CD4-positive, alpha-beta T cell treated with Interleukin-17A for 4 hours (primary cell): ENCODE measurements around the gene HCN2.
"Not testable (repeated sequence)": the region's sequence is repeated elsewhere in the genome, so short reads cannot be mapped to it uniquely, and the experiment has no call there.

Experiments used
- DNase-seq: peaks from one replicate; pipeline ENCODE4 v3.0.0-alpha.2; 2020; ENCODE audit warnings: mixed read lengths

HCN2 gene

GRCh38 chr19:585551-586110 is 4.0 kb upstream of the HCN2 start:
- no peak for DNase-seq

GRCh38 chr19:588093-588740 is 1.5 kb upstream of the HCN2 start:
- peak; percentile 74 for DNase-seq

DNA sequence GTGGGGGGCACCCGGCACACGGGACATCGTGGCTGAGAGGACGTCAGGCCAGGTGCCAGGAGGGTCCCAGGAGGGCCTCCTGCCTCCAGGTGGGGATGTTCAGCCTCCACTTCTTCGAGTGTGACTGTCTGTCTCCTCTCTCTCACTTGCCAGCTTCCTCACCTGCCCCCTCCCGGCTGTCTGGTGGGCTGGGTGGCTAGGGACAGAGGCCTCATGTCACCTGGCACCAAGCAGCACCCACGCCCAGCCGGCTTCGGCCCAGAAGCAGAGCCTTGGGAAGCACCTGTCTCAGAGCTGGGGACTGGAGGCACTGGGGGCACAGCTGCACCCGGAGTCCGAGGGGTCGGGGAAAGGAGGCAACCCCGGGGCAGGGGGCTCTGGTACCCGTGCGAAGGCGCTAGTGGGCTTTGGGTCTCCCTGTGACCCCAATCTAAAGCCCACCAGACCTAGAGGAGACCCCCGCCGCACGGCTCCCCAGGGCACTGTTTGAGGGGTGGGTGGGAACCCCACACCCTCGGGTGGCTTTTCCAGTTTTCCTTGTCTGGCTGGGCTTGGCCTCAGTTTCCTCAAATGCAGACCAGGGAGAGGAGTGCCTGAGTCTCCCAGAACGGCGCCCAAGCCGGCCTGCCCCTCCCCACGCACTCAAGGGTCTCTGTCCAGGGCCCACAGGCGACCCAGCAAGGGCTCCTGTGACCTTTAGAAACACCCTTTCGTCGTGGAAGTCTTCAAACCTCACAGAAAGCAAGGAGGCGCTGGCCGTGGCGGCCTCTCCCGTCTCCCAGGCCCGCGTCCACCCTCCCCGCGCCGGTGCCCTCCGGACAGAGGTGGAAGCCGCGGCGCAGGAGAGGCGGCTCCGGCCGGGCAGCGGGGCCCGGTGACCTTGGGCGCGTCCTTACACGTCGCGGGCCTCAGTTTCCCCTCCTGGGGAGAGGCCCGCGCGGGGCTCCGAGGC is 664 bp upstream of the HCN2 start:
- no peak for DNase-seq

GRCh38 chr19:590396-590745 is 690 bp downstream of the HCN2 start:
- DNase-seq, result peak; percentile 47

DNA sequence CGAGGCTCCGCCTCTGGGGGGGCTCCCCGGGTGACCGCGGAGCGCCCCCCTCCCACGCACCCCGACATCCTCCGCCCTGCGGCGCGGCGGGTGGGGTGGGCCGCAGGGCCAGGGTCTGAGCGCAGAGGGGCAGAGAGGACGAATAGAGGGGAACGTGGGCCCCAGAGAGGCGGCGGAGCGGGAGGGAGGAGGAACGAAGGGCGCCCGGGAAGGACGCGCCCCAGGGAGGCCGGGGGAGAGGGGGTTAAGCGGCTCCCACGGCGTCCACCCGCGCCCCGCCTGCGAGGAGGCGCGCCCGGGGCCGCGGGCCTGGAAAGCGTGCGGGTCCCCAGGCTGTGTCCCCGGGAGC is 1.0 kb downstream of the HCN2 start:
- no peak for DNase-seq

DNA sequence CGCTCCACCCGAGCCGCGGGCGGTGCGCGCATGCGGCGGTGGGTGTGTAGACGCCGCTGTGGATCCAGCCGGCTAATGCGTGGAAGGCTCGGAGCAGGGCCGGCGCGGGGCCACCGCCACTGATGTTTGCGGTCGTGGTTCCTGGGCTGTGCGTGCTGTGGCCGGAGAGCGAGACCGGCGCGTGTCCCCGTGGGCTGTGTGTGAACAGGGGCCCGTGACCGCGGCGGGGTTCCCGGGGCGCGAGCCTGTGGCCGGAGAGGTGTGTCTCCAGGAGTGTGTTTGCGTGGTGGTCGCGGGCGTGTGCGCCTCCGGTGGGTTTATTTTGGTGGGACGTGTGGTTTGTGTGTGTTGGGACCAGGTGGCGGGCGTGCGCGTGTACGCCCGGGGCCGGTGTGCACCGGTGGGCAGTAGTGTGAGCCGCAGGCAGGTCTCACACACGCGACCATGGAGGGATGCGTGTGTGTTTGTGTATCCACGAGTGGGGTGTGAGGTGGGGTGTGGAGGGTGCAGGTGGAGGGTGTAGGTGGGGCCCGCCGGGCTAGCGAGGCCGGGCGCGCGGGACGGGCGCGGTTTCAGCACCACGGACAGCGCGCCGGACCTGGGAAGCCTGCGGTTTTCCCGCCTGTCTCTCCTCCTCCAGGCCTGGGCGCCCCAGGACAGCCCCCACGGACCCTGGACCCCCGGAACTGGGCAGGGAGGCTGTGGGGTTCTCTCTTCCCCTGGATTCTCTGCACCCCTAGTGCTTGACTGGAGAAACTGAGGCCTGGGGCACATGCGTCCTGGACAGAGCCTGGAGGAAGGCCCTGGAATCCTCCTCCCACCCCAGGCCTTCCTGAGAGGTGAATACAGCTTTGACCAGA is 1.6 kb downstream of the HCN2 start:
- no peak for DNase-seq

DNA sequence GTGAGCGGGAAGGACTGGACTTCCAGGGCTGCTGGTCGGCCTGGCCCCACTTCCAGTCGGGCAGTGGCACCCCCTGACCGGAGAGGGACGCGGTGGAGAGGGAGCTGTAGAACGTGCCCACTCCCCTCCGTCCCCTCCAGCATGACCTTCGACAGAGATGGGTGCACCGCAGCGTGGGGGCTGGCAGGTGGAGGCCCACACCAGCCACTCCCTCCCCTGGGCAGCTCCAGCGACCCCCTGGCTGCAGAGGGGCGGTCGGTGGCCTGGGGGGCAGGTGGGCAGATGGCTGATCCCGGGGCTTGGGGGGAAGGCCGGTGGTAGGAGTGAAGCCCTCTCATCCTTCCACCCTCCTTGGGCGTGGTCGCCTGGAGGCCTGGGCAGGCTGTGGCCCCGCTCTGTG is 2.4 kb downstream of the HCN2 start:
- DNase-seq, result no peak

DNA sequence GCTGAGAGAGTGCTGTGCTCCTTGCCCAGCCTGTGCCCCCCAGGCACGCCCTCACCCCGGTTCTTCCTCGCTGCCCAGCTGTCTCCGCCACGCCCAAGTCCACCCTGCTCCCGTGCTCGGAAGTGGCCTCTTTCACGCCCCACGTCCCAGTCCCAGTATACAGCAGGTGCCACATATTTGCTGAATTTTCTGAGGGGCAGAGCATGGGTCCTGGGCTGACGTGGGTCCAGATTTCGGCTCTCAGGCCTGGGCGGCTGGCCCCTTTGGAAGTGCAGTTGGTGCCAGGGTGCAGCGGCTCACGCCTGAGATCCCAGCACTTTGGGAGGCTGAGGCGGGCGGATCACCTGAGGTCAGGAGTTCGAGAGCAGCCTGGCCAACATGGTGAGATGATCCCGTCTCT is 3.4 kb downstream of the HCN2 start:
- no peak for DNase-seq

DNA sequence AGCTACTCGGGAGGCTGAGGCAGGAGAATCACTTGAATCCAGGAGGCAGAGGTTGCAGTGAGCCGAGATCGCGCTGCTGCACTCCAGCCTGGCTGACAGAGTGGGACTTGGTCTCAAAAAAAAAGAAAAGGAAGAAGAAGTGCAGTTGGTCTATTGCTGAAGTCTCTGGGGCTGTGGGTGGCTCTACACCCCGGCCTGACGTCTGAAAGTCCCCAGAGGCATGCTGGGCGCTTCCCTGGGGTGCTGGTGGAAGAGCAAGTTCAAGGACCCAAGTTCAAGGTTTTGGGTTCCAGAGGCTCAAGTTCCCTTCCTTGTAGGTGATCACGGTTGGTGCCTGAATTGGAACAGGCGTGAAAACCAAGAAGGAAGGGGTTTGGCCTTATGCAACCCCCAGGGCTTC is 3.8 kb downstream of the HCN2 start:
- DNase-seq, result no peak

DNA sequence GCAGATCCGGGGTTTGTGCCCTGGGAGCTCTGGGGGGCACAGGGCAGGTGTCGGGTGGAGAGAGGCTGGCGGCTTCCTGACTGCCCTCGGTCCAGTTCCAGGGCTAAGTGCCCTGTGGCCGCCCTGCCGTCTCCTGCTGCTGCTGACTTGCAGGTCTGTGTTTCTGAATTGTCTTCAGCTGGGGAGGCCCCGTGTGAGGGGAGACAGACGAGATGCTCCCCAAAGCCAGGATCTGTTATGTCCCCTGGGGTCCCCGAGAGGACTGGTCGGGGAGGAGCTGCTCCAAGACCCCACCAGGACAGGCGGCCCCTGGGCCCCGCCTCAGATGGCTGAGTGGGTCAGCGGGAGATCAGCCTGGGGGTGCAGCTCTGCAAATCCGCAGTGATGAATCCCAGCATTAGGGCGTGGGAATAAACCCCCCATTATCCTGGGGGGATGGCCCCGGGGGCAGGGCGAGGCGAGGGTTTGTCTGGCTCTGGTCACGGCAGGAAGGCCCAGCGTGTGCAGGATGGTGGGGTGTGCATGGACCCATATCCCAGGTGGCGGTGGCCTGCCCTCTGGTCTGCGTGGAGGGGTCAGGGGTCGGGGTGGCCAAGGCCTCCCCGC is 4.7 kb downstream of the HCN2 start:
- no peak for DNase-seq

DNA sequence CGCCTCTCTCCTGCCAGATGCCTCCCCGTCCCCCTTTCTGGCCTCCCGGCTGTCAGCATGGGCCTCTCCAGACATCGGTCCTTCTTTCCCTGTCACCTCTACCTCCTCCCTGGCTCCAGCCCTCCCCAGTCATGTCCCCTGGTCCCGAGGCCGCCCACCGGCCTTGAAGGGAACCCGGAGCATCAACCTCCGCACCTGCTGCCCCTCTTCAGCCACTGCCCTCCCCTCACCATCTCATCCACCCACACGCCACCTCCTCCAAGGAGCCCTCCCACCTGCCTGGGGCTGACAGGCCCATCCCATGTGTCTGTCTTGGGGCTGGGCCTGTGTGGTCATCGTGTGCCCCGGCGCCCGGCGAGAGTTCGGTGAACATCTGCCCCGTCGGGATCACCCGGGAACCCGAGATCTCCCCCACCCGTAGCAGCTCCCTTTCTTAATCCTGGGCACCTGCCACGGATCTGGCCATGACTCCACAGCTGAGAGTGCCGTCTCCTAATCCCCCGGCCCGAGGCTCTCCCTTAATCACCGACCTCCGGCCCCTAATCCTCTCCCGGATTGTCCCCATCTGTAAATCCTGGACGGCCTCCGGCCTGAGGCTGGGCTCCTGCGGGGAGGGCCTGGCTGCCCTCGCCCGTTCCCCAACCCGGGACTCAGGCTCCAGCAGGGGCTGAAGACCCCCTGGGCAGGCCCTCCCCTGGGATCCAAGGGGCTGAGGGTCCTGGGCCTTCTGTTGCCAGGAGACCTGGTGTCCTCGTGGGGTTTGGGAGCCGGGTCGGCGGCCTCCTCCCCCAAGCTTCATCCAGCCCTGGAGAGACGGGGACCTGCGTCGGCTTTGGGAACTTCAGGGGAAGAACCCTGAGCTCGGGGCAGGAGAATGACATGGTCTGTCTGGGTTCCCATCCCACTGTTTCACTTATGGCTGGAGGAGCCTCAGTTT is 5.9 kb downstream of the HCN2 start:
- DNase-seq, result no peak

- no peak for DNase-seq
These were observed 6.6 kb downstream of the HCN2 start for GRCh38 chr19:596263-596655.

DNA sequence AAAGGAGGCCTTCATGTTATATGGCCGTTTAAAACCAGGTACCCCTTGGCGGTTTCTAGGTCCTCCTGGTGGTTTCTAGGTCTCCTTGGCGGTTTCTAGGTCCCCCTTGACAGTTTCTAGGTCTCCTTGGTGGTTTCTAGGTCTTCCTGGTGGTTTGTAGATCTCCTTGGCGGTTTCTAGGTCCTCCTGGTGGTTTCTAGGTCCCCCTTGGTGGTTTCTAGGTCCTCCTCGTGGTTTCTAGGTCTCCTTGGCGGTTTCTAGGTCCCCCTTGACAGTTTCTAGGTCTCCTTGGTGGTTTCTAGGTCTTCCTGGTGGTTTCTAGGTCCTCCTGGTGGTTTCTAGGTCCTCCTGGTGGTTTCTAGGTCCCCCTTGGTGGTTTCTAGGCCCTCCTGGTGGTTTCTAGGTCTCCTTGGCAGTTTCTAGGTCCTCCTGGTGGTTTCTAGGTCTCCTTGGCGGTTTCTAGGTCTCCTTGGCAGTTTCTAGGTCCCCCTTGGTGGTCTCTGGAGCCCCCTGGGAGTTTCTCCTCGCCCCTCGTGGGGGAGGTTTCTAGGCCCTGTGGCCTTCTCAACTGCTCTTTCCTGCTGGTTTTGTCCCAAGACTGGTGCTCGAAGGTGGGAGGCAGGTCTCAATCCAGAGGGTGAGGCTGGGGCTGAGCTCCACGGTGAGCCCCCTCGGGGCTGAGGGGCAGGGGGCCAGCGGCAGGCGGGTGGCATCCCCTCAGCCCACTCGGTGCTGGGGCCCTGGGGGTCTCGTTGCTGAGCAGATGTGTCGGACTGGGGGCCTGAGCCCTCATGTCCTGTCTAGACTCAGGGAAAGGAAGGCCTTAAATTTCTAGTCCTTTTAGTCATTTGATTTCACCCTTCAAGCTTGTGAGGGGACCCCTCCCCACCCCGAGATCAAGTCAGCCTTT is 8.0 kb downstream of the HCN2 start:
- DNase-seq, result no peak

- no peak for DNase-seq
These were observed 11.6 kb downstream of the HCN2 start for GRCh38 chr19:601310-601709.

GRCh38 chr19:601790-602189 is 12.1 kb downstream of the HCN2 start:
- no peak for DNase-seq

GRCh38 chr19:602391-603301 is 13.0 kb downstream of the HCN2 start:
- DNase-seq, result no peak

DNA sequence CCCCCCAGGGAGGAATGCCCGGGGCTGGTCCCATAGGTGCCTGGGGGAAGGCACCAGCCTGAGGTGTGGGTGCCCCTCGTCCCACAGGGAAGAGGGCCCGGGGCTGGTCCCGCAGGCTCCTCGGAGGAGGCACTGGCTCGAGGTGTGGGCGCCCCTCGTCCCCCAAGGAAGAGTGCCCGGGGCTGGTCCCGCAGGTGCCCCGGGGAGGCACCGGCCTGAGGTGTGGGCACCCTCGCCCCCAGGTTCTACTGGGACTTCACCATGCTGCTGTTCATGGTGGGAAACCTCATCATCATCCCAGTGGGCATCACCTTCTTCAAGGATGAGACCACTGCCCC is 13.6 kb downstream of the HCN2 start:
- not testable (repeated sequence) for DNase-seq

DNA sequence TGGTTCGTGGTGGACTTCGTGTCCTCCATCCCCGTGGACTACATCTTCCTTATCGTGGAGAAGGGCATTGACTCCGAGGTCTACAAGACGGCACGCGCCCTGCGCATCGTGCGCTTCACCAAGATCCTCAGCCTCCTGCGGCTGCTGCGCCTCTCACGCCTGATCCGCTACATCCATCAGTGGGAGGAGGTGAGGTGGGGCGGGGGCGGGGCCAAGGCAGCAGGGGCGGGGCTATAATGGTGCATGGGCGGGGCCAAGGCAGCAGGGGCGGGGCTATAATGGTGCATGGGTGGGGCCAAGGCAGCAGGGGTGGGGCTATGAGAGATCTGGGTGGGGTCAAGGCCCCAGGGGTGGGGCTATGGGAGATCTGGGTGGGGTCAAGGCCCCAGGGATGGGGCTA is 14.1 kb downstream of the HCN2 start:
- not testable (repeated sequence) for DNase-seq

DNA sequence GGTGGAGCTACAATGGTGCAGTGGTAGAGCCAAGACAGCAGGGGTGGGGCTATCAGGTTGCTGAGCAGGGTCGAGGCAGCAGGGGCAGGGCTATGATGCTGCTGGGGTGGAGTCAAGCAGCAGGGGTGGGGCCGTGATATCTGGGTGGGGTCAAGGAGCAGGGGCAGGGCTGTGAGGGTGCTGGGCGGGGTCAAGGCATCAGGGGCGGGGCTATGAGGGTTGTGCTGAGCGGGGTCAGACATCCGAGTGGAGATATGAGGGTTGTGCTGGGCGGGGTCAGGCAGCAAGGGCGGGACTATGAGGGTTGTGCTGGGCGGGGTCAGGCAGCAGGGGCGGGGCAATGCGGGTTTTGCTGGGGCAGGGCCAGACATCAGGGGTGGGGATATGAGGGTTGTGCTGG is 14.7 kb downstream of the HCN2 start:
- no peak for DNase-seq
